Prostate gland (tissue), 2 donors: ENCODE data around the gene IRGQ. TPM values are rescaled to one million over a fixed set of nuclear protein-coding genes. Genes with fewer than 3 reads are reported as not detected.
"Not testable (repeated sequence)": the region's sequence is repeated elsewhere in the genome, so short reads cannot be mapped to it uniquely, and the experiment has no call there.

Experiments used
- DNase-seq: peaks from one replicate; pipeline ENCODE4 v3.0.0-alpha.2; 2019; ENCODE audit warnings: low spot score
- H3K27ac ChIP-seq, 2 donors: fragments of 200-600 bp; sonication (generic); 2 replicates each; pipeline ENCODE4 v1.5.1; 2017 to 2019
- H3K27me3 ChIP-seq: fragments of 200-600 bp; sonication (generic); replicated peaks from 2 replicates; pipeline ENCODE4 v1.5.1; 2019; ENCODE audit not compliant: insufficient read depth
- H3K36me3 ChIP-seq, 2 donors: fragments of 200-600 bp; sonication (generic); 1 replicate in 1 of 2; 2 replicates in 1 of 2; pipeline versions ENCODE4 v1.5.1 to v1.8.1; 2017 to 2019
- H3K4me1 ChIP-seq: fragments of 200-600 bp; sonication (generic); replicated peaks from 2 replicates; pipeline ENCODE4 v1.5.1; 2019
- H3K4me3 ChIP-seq, 2 donors: fragments of 200-600 bp; sonication (generic); 2 replicates each; pipeline ENCODE4 v1.5.1; 2017 to 2019
- H3K9me3 ChIP-seq: fragments of 200-600 bp; sonication (generic); 2 replicates; pipeline ENCODE4 v1.5.1; 2017
- CTCF ChIP-seq, 4 experiments: fragments of 200-600 bp in 2 of 4; fragments of 450-650 bp in 2 of 4; sonication (generic) in 2 of 4; IDR thresholded peaks; 1 replicate in 3 of 4; 2 replicates in 1 of 4; pipeline ENCODE4 v1.5.1; 2016 to 2019; ENCODE audit warnings: antibody characterized with exemption in 4 of 4, mild to moderate bottlenecking in 2 of 4, moderate library complexity in 2 of 4
- POLR2A ChIP-seq: fragments of 450-650 bp; IDR thresholded peaks from one replicate; pipeline ENCODE4 v1.6.1; 2016; ENCODE audit warnings: antibody characterized with exemption, mild to moderate bottlenecking
- POLR2AphosphoS5 ChIP-seq: sonication (generic); formaldehyde crosslinking; IDR thresholded peaks from one replicate; pipeline ENCODE4 v1.6.1; 2017; ENCODE audit warnings: antibody characterized with exemption
- WGBS: methylation state at CpG from one replicate; pipeline ENCODE4 v1.1.5; 2018; 5-methylcytosine and 5-hydroxymethylcytosine counted together
- intact Hi-C: fragments of 100-400 bp; cut with DNase I; formaldehyde crosslinking; loops from one replicate; pipeline ENCODE4 v1.14.2; 2022
- total RNA-seq, 2 donors: library from RNA; depleted of rRNA; stranded (reverse); fragments of >200 nt; gene quantifications; one replicate each; pipeline ENCODE4 v1.1.0, GENCODE V29; 2016

Gene IRGQ
- total RNA-seq, 2 donors from 2014 or later = 28.3 to 30.4 TPM

GRCh38 chr19:43606569-43607229, 10.8 kb upstream of the IRGQ start:
- Histone ChIP-seq H3K36me3 (no peaks in the 10 kb centered on the region), H3K27ac (peak overlapping the region; percentile 65 to 70), H3K9me3 (no peaks in the 10 kb centered on the region), H3K4me3 (no peak overlapping the region), H3K4me1 (peaks cover 7% of the 10 kb centered on the region), H3K27me3 (no peaks in the 10 kb centered on the region)
- TF ChIP-seq POLR2A (no peak), POLR2AphosphoS5 (peak; percentile 84)
- 47% methylated on average over 7 of the region's 7 CpGs for WGBS
- DNase-seq = peak; percentile 79
- intact Hi-C loops = no loop called here

- TF ChIP-seq CTCF (IDR thresholded peaks at IDR 0.05) = no peak
- TF ChIP-seq POLR2AphosphoS5 = no peak
- TF ChIP-seq POLR2A = no peak
- Histone ChIP-seq H3K9me3 (no peaks in the 10 kb centered on the region), H3K27me3 (no peaks in the 10 kb centered on the region), H3K27ac (peak overlapping the region; percentile 65 to 70), H3K4me1 (peaks cover 11% of the 10 kb centered on the region), H3K4me3 (no peak overlapping the region), H3K36me3 (no peaks in the 10 kb centered on the region)
- 54% methylated on average over 7 of the region's 7 CpGs for WGBS
- intact Hi-C loops = no loop called here
- DNase-seq = no peak
These were observed 10.1 kb upstream of the IRGQ start for GRCh38 chr19:43605875-43606568.

GRCh38 chr19:43600326-43600725, 4.4 kb upstream of the IRGQ start:
- WGBS = 43% methylated on average over 5 of the region's 5 CpGs
- H3K27me3 ChIP-seq, H3K36me3 ChIP-seq, H3K9me3 ChIP-seq, intact Hi-C loops, H3K4me3 ChIP-seq: not testable (repeated sequence)
- peak; percentile 25 for DNase-seq
- peak overlapping the region; percentile 77 to 97 for H3K27ac ChIP-seq
- peaks cover 26% of the 10 kb centered on the region for H3K4me1 ChIP-seq

GRCh38 chr19:43599635-43600295, 3.8 kb upstream of the IRGQ start:
- no peak overlapping the region for H3K4me3 ChIP-seq
- H3K27ac ChIP-seq = peak overlapping the region; percentile 77 to 97
- WGBS = 40% methylated on average over 4 of the region's 4 CpGs
- H3K4me1 ChIP-seq = peaks cover 26% of the 10 kb centered on the region
- H3K9me3 ChIP-seq = no peaks in the 10 kb centered on the region
- peak; percentile 65 for DNase-seq
- H3K27me3 ChIP-seq = no peaks in the 10 kb centered on the region
- peaks cover 0 to 3% of the 10 kb centered on the region in 2 donors for H3K36me3 ChIP-seq
- peak in 1 of 4 experiments; percentile 21 for TF ChIP-seq CTCF (IDR thresholded peaks at IDR 0.05)
- TF ChIP-seq POLR2AphosphoS5 = peak; percentile 41
- no peak for TF ChIP-seq POLR2A
- intact Hi-C loops = no loop called here

GRCh38 chr19:43598445-43599240, 2.7 kb upstream of the IRGQ start:
- intact Hi-C loops = no loop called here
- H3K27ac ChIP-seq = peak overlapping the region; percentile 77 to 97
- 86% methylated on average over 19 of the region's 19 CpGs for WGBS
- no peak for TF ChIP-seq POLR2AphosphoS5
- TF ChIP-seq POLR2A = no peak
- TF ChIP-seq CTCF (IDR thresholded peaks at IDR 0.05) = no peak
- no peaks in the 10 kb centered on the region for H3K9me3 ChIP-seq
- H3K36me3 ChIP-seq = peaks cover 0 to 3% of the 10 kb centered on the region in 2 donors
- no peak overlapping the region for H3K4me3 ChIP-seq
- no peaks in the 10 kb centered on the region for H3K27me3 ChIP-seq
- DNase-seq = no peak
- peaks cover 30% of the 10 kb centered on the region for H3K4me1 ChIP-seq
